WTC11 (cell line): ENCODE data around the gene DCAF15. TPM values are rescaled to one million over a fixed set of nuclear protein-coding genes. Genes with fewer than 3 reads are reported as not detected.

Experiments
- ATAC-seq: fragments of 200-7000 bp; cut with Tn5 transposase; 2 replicates; pipeline ENCODE4 v1.10.0; 2021; ENCODE audit warnings: mild to moderate bottlenecking, moderate library complexity
- CTCF ChIA-PET: fragments of 300-600 bp; sonication (Branson Sonifier 250); formaldehyde crosslinking; loops from one replicate; lab custom pipeline; 2021; ENCODE audit warnings: antibody characterized with exemption; lab: Charles Lee
- POLR2A ChIA-PET: fragments of 350-600 bp; sonication (Branson Sonifier 250); formaldehyde crosslinking; loops from one replicate; lab custom pipeline; 2021; ENCODE audit warnings: antibody characterized with exemption; lab: Charles Lee
- DNase-seq: peaks from one replicate; pipeline ENCODE4 v3.0.0; 2021; ENCODE audit warnings: low spot score
- H3K27ac Mint-ChIP-seq: 2 replicates; pipeline ENCODE4 v1.8.0; 2021; ENCODE audit warnings: mixed read lengths
- H3K27me3 Mint-ChIP-seq: 2 replicates; pipeline ENCODE4 v1.8.0; 2021; ENCODE audit warnings: low read depth, mild to moderate bottlenecking, moderate library complexity, mixed read lengths
- H3K36me3 Mint-ChIP-seq: 2 replicates; pipeline ENCODE4 v1.8.0; 2021; ENCODE audit warnings: mixed read lengths
- H3K4me1 Mint-ChIP-seq: 2 replicates; pipeline ENCODE4 v1.8.0; 2022; ENCODE audit warnings: mixed read lengths
- H3K4me3 Mint-ChIP-seq: 2 replicates; pipeline ENCODE4 v1.8.0; 2021; ENCODE audit warnings: mild to moderate bottlenecking, moderate library complexity, mixed read lengths
- H3K9me3 Mint-ChIP-seq: 2 replicates; pipeline ENCODE4 v1.8.0; 2021; ENCODE audit warnings: mixed read lengths
- HMGA2 ChIP-seq: fragments of 250-450 bp; sonication (Bioruptor Pico); IDR thresholded peaks from 2 replicates; pipeline ENCODE4 v1.4.0; 2021; ENCODE audit warnings: mild to moderate bottlenecking, moderate library complexity
- NR2C2 ChIP-seq: sonication (generic); formaldehyde crosslinking; IDR thresholded peaks from 2 replicates; pipeline ENCODE4 v1.8.0; 2022; ENCODE audit warnings: mild to moderate bottlenecking, missing genetic modification reagents
- SMAD4 ChIP-seq: sonication (generic); formaldehyde crosslinking; IDR thresholded peaks from 2 replicates; pipeline ENCODE4 v1.8.0; 2022; ENCODE audit warnings: mild to moderate bottlenecking, missing genetic modification reagents
- SOX15 ChIP-seq: fragments of 250-450 bp; sonication (Bioruptor Pico); IDR thresholded peaks from 2 replicates; pipeline ENCODE4 v1.9.0; 2021; ENCODE audit warnings: mild to moderate bottlenecking
- TCF7 ChIP-seq: sonication (generic); formaldehyde crosslinking; IDR thresholded peaks from 2 replicates; pipeline ENCODE4 v1.8.0; 2022; ENCODE audit warnings: mild to moderate bottlenecking, low read depth, missing genetic modification reagents, moderate library complexity
- TP53 ChIP-seq: sonication (generic); formaldehyde crosslinking; IDR thresholded peaks from 2 replicates; pipeline ENCODE4 v1.8.1; 2023; ENCODE audit warnings: mild to moderate bottlenecking, missing genetic modification reagents
- ZNF138 ChIP-seq: sonication (generic); formaldehyde crosslinking; conservative IDR thresholded peaks from 2 replicates; pipeline ENCODE4 v1.8.1; 2022; ENCODE audit warnings: mild to moderate bottlenecking, moderate library complexity, missing genetic modification reagents
- total RNA-seq: library from RNA; stranded (reverse); gene quantifications from 3 replicates; pipeline ENCODE4 v1.2.3, GENCODE V29; 2021
- TF ChIP-seq, protein P1 (sequence below): fragments of 250-450 bp; sonication (Bioruptor Pico); IDR thresholded peaks from 2 replicates; pipeline ENCODE4 v1.9.0; 2021; ENCODE audit warnings: mild to moderate bottlenecking
- TF ChIP-seq, protein P2 (sequence below): sonication (generic); formaldehyde crosslinking; IDR thresholded peaks from 2 replicates; pipeline ENCODE4 v1.8.1; 2023; ENCODE audit warnings: mild to moderate bottlenecking, missing genetic modification reagents, borderline replicate concordance
- TF ChIP-seq, protein P3 (sequence below): sonication (generic); formaldehyde crosslinking; IDR thresholded peaks from 2 replicates; pipeline ENCODE4 v1.8.1; 2023; ENCODE audit warnings: mild to moderate bottlenecking, missing genetic modification reagents
- TF ChIP-seq, protein P4 (sequence below): fragments of 250-450 bp; sonication (Bioruptor Pico); IDR thresholded peaks from 2 replicates; pipeline ENCODE4 v1.9.0; 2021; ENCODE audit warnings: moderate library complexity, mild to moderate bottlenecking, inconsistent platforms, borderline replicate concordance
- TF ChIP-seq, protein P5 (sequence below): sonication (generic); formaldehyde crosslinking; IDR thresholded peaks from 2 replicates; pipeline ENCODE4 v1.8.0; 2022; ENCODE audit warnings: mild to moderate bottlenecking, missing genetic modification reagents
- TF ChIP-seq, protein P6 (sequence below): fragments of 250-450 bp; sonication (Bioruptor Pico); IDR thresholded peaks from 2 replicates; pipeline ENCODE4 v1.8.0; 2021; ENCODE audit warnings: mild to moderate bottlenecking
- TF ChIP-seq, protein P7 (sequence below): sonication (generic); formaldehyde crosslinking; IDR thresholded peaks from 2 replicates; pipeline ENCODE4 v1.8.1; 2022; ENCODE audit warnings: missing genetic modification reagents, borderline replicate concordance
- TF ChIP-seq, protein P8 (sequence below): sonication (generic); formaldehyde crosslinking; IDR thresholded peaks from 2 replicates; pipeline ENCODE4 v1.8.0; 2022; ENCODE audit warnings: mild to moderate bottlenecking, missing genetic modification reagents

DCAF15 gene
- total RNA-seq, 1 experiment from 2014 or later: 82.9 TPM

DNA sequence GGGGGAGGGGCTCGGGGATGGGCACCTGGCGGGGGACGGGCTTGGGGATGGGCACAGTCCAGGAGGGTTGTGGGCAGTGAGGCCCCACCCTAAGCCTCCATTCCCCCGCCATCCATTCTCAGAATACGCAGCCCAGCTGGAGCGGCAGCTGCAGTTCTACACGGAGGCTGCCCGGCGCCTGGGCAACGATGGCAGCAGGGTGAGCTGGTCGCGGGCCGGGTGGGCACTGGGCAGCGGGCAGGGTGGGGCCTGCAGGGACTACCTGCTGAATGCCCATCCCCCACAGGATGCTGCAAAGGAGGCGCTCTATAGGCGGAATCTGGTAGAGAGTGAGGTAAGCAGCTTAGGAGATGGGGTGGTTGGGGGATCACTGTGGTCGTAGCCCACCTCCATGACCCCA lies 22.4 kb upstream of the DCAF15 start:
- ATAC-seq: no peak
- POLR2A ChIA-PET: no interaction called here
- no peak for DNase-seq
- H3K4me3 Mint-ChIP-seq: no peak overlapping the region
- H3K27ac Mint-ChIP-seq: no peak overlapping the region
- CTCF ChIA-PET: interaction anchor here (1.3 kb wide), 1 partner anchor 142 kb away, joined by 4 read pairs; the partner anchor contains the start of gene MISP3
- no peaks in the 10 kb centered on the region for H3K9me3 Mint-ChIP-seq
- TF ChIP-seq SMAD4 (no peak), TP53 (CRISPR knock-in tag) (no peak), ZNF138 (CRISPR knock-in tag) (no peak), HMGA2 (no peak), TCF7 (no peak), SOX15 (CRISPR knock-in tag) (no peak), NR2C2 (no peak)
- TF ChIP-seq, protein P1, sequence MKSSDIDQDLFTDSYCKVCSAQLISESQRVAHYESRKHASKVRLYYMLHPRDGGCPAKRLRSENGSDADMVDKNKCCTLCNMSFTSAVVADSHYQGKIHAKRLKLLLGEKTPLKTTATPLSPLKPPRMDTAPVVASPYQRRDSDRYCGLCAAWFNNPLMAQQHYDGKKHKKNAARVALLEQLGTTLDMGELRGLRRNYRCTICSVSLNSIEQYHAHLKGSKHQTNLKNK (CRISPR knock-in tag): no peak
- TF ChIP-seq, protein P2, sequence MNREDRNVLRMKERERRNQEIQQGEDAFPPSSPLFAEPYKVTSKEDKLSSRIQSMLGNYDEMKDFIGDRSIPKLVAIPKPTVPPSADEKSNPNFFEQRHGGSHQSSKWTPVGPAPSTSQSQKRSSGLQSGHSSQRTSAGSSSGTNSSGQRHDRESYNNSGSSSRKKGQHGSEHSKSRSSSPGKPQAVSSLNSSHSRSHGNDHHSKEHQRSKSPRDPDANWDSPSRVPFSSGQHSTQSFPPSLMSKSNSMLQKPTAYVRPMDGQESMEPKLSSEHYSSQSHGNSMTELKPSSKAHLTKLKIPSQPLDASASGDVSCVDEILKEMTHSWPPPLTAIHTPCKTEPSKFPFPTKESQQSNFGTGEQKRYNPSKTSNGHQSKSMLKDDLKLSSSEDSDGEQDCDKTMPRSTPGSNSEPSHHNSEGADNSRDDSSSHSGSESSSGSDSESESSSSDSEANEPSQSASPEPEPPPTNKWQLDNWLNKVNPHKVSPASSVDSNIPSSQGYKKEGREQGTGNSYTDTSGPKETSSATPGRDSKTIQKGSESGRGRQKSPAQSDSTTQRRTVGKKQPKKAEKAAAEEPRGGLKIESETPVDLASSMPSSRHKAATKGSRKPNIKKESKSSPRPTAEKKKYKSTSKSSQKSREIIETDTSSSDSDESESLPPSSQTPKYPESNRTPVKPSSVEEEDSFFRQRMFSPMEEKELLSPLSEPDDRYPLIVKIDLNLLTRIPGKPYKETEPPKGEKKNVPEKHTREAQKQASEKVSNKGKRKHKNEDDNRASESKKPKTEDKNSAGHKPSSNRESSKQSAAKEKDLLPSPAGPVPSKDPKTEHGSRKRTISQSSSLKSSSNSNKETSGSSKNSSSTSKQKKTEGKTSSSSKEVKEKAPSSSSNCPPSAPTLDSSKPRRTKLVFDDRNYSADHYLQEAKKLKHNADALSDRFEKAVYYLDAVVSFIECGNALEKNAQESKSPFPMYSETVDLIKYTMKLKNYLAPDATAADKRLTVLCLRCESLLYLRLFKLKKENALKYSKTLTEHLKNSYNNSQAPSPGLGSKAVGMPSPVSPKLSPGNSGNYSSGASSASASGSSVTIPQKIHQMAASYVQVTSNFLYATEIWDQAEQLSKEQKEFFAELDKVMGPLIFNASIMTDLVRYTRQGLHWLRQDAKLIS (CRISPR knock-in tag): no peak
- TF ChIP-seq, protein P3, sequence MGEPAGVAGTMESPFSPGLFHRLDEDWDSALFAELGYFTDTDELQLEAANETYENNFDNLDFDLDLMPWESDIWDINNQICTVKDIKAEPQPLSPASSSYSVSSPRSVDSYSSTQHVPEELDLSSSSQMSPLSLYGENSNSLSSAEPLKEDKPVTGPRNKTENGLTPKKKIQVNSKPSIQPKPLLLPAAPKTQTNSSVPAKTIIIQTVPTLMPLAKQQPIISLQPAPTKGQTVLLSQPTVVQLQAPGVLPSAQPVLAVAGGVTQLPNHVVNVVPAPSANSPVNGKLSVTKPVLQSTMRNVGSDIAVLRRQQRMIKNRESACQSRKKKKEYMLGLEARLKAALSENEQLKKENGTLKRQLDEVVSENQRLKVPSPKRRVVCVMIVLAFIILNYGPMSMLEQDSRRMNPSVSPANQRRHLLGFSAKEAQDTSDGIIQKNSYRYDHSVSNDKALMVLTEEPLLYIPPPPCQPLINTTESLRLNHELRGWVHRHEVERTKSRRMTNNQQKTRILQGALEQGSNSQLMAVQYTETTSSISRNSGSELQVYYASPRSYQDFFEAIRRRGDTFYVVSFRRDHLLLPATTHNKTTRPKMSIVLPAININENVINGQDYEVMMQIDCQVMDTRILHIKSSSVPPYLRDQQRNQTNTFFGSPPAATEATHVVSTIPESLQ (CRISPR knock-in tag): no peak
- TF ChIP-seq, protein P4, sequence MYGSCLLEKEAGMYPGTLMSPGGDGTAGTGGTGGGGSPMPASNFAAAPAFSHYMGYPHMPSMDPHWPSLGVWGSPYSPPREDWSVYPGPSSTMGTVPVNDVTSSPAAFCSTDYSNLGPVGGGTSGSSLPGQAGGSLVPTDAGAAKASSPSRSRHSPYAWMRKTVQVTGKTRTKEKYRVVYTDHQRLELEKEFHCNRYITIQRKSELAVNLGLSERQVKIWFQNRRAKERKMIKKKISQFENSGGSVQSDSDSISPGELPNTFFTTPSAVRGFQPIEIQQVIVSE: no peak
- TF ChIP-seq, protein P5, sequence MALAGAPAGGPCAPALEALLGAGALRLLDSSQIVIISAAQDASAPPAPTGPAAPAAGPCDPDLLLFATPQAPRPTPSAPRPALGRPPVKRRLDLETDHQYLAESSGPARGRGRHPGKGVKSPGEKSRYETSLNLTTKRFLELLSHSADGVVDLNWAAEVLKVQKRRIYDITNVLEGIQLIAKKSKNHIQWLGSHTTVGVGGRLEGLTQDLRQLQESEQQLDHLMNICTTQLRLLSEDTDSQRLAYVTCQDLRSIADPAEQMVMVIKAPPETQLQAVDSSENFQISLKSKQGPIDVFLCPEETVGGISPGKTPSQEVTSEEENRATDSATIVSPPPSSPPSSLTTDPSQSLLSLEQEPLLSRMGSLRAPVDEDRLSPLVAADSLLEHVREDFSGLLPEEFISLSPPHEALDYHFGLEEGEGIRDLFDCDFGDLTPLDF: no peak
- TF ChIP-seq, protein P6, sequence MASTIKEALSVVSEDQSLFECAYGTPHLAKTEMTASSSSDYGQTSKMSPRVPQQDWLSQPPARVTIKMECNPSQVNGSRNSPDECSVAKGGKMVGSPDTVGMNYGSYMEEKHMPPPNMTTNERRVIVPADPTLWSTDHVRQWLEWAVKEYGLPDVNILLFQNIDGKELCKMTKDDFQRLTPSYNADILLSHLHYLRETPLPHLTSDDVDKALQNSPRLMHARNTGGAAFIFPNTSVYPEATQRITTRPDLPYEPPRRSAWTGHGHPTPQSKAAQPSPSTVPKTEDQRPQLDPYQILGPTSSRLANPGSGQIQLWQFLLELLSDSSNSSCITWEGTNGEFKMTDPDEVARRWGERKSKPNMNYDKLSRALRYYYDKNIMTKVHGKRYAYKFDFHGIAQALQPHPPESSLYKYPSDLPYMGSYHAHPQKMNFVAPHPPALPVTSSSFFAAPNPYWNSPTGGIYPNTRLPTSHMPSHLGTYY (CRISPR knock-in tag): no peak
- TF ChIP-seq, protein P7, sequence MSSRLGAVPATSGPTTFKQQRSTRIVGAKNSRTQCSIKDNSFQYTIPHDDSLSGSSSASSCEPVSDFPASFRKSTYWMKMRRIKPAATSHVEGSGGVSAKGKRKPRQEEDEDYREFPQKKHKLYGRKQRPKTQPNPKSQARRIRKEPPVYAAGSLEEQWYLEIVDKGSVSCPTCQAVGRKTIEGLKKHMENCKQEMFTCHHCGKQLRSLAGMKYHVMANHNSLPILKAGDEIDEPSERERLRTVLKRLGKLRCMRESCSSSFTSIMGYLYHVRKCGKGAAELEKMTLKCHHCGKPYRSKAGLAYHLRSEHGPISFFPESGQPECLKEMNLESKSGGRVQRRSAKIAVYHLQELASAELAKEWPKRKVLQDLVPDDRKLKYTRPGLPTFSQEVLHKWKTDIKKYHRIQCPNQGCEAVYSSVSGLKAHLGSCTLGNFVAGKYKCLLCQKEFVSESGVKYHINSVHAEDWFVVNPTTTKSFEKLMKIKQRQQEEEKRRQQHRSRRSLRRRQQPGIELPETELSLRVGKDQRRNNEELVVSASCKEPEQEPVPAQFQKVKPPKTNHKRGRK: no peak
- TF ChIP-seq, protein P8, sequence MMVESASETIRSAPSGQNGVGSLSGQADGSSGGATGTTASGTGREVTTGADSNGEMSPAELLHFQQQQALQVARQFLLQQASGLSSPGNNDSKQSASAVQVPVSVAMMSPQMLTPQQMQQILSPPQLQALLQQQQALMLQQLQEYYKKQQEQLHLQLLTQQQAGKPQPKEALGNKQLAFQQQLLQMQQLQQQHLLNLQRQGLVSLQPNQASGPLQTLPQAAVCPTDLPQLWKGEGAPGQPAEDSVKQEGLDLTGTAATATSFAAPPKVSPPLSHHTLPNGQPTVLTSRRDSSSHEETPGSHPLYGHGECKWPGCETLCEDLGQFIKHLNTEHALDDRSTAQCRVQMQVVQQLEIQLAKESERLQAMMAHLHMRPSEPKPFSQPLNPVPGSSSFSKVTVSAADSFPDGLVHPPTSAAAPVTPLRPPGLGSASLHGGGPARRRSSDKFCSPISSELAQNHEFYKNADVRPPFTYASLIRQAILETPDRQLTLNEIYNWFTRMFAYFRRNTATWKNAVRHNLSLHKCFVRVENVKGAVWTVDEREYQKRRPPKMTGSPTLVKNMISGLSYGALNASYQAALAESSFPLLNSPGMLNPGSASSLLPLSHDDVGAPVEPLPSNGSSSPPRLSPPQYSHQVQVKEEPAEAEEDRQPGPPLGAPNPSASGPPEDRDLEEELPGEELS (CRISPR knock-in tag): no peak
- TF ChIP-seq, all 79 proteins: peak for 0
- Mint-ChIP-seq H3K27me3 (no peaks in the 10 kb centered on the region), H3K36me3 (peaks cover 24% of the 10 kb centered on the region), H3K4me1 (peaks cover 13% of the 10 kb centered on the region)
